ENCODE measurements around the gene CCNL1.

The CCNL1 gene

DNA sequence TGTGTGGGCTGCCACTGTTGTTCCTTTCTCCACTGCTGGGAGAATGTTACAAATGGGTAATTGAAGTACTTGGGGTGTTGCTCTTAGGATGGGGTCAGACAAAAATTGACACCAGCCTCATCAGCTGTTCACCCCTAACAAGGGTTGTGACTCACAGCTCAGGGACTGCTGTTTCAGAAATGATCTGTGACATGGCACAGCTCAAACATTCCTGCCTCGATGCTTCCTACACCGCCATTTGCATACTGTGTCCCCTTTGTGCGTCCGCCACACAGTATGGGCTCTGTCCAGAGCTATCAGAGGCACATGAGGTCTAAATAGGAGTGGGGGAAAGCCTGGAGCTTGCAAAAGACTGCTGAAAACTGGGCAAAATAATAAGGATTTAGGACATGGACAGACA, 43.9 kb downstream of the CCNL1 start:
- Histone ChIP-seq H3K4me3 (replicated peaks; ENCODE audit: low read depth, low read length) (no peak overlapping the region), H3K27me3 (replicated peaks; ENCODE audit: control insufficient read depth, insufficient read depth, low read length) (no peaks in the 10 kb centered on the region), H3K36me3 (ENCODE audit: control insufficient read depth, insufficient read depth, low read length) (no peaks in the 10 kb centered on the region)
- TF ChIP-seq, protein P1, sequence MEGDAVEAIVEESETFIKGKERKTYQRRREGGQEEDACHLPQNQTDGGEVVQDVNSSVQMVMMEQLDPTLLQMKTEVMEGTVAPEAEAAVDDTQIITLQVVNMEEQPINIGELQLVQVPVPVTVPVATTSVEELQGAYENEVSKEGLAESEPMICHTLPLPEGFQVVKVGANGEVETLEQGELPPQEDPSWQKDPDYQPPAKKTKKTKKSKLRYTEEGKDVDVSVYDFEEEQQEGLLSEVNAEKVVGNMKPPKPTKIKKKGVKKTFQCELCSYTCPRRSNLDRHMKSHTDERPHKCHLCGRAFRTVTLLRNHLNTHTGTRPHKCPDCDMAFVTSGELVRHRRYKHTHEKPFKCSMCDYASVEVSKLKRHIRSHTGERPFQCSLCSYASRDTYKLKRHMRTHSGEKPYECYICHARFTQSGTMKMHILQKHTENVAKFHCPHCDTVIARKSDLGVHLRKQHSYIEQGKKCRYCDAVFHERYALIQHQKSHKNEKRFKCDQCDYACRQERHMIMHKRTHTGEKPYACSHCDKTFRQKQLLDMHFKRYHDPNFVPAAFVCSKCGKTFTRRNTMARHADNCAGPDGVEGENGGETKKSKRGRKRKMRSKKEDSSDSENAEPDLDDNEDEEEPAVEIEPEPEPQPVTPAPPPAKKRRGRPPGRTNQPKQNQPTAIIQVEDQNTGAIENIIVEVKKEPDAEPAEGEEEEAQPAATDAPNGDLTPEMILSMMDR (IDR thresholded peaks at IDR 0.05; ENCODE audit: insufficient read depth, low read length, poor library complexity, severe bottlenecking) = no peak
- no peak for DNase-seq (ENCODE audit: extremely low read depth, insufficient read length)

DNA sequence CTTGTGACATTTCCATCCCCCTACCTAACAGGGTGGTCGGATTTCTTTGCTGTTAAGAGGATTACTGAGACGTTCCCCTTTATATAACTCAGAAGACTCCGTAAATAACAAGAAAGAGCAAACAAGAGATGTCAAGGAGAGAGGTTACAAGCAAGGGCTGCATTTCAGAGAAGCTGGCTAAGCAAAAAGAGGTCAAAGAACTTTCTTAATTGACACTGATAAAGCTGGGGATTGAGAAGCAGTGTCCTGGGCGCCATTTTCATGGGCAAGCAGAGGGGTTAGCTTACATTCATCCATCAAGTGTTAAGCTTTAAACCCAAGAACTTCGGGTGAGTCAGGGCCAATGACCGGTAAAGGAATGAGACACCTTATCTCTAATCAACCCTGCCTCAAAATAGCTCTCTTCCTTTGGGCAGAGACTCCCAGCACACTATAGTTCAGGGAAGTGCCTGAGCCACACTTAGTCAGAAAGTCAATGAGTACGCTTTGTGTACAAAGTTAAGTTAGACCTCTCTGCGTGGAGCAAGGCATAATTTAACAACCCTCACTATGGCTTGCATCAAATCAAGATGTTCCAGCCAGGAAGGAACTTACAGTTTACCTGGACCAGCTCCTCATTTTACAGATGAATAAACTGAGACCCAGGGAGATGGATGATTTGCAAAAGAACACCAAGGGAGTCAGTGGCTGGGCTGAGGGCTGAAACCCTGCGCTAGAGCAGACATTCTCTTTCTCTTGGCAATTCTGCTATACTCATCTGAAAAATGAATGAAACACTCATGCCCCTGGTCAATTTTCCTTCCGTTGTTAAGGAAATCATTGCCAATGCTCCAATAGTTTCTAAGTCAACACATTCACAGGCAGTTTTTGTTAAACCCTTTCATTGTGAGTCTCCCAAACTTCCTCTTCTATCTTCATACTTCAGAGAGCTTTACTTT, 44.6 kb downstream of the CCNL1 start:
- H3K36me3 ChIP-seq (ENCODE audit: control insufficient read depth, insufficient read depth, low read length) = no peaks in the 10 kb centered on the region
- DNase-seq (ENCODE audit: extremely low read depth, insufficient read length) = no peak
- TF ChIP-seq, protein P1 (IDR thresholded peaks at IDR 0.05; ENCODE audit: insufficient read depth, low read length, poor library complexity, severe bottlenecking) = no peak
- no peak overlapping the region for H3K4me3 ChIP-seq (replicated peaks; ENCODE audit: low read depth, low read length)
- no peaks in the 10 kb centered on the region for H3K27me3 ChIP-seq (replicated peaks; ENCODE audit: control insufficient read depth, insufficient read depth, low read length)

DNA sequence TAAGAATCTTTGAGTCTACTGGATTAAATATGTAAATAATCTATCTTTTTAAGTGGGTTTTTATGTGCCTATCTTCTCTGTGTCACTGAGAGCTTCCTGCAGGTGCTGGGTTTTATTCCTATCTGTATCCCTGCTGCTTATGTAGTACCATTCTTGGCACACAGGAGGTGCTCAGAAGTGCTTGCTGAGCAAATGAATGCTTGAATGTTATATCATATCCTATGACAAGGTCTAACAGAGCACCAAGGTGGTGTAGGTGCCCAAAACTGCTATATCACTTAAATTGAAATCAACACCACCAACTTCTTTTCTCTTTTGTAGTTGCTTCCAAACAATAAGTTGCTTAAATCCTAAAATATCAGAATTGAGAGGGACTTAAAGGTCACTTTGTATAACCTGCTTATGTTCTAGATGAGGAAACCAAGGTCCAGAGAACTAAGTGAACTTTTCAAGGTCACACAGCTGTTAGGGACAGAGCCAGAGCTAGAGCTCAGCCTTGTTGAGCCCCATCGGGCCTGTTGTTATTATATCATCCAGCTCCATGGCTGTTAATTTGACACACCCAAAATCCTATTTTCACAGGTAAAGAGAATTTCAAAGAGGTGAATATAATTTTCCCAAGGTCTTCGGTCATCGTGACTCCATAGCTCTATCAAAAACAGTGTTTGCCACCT, 46.0 kb downstream of the CCNL1 start:
- TF ChIP-seq, protein P1 (IDR thresholded peaks at IDR 0.05; ENCODE audit: insufficient read depth, low read length, poor library complexity, severe bottlenecking) = no peak
- Histone ChIP-seq H3K36me3 (ENCODE audit: control insufficient read depth, insufficient read depth, low read length) (no peaks in the 10 kb centered on the region), H3K27me3 (replicated peaks; ENCODE audit: control insufficient read depth, insufficient read depth, low read length) (no peaks in the 10 kb centered on the region), H3K4me3 (replicated peaks; ENCODE audit: low read depth, low read length) (no peak overlapping the region)
- DNase-seq (ENCODE audit: extremely low read depth, insufficient read length) = no peak

DNA sequence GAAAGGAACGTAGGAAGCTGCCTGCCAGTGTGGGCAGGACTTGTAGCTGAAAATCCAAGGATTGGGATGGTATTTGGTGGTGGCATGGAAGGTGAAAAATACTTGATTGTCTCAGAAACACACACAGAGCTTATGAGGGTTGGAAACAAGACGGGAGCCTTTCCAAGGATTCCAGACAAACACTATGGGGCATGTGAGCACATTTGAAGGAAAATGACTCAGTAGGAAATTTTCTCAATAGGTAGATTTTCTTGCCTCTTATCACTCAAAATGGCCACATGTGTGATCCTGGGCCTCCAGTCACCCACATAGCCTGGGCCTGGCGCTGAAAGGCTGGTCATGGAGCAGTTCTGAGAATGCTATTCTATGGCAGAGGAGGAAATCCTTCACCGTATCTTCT, 47.4 kb downstream of the CCNL1 start:
- no peaks in the 10 kb centered on the region for H3K36me3 ChIP-seq (ENCODE audit: control insufficient read depth, insufficient read depth, low read length)
- H3K27me3 ChIP-seq (replicated peaks; ENCODE audit: control insufficient read depth, insufficient read depth, low read length) = no peaks in the 10 kb centered on the region
- TF ChIP-seq, protein P1 (IDR thresholded peaks at IDR 0.05; ENCODE audit: insufficient read depth, low read length, poor library complexity, severe bottlenecking) = no peak
- DNase-seq (ENCODE audit: extremely low read depth, insufficient read length) = no peak
- H3K4me3 ChIP-seq (replicated peaks; ENCODE audit: low read depth, low read length) = no peak overlapping the region

DNA sequence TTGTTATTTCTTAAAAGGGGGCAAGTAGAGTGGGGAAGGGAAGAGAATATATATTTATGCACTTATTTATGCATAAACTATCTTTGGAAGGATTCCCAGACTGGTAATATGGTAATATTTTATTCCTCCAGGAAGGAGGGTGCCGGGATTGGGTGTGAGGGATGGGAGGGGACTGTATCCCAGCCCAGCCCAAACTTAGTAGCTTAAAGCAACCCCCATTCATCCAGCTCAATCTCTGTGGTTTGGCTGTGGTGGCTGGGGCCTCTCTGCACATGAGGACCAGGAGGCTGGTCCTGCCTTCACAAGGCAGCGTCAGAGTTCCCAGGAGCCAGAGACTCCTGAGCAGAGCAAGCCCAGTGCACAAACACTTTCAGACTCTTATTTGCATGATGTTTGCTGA, 48.4 kb downstream of the CCNL1 start:
- H3K36me3 ChIP-seq (ENCODE audit: control insufficient read depth, insufficient read depth, low read length) = no peaks in the 10 kb centered on the region
- TF ChIP-seq, protein P1 (IDR thresholded peaks at IDR 0.05; ENCODE audit: insufficient read depth, low read length, poor library complexity, severe bottlenecking) = no peak
- no peaks in the 10 kb centered on the region for H3K27me3 ChIP-seq (replicated peaks; ENCODE audit: control insufficient read depth, insufficient read depth, low read length)
- H3K4me3 ChIP-seq (replicated peaks; ENCODE audit: low read depth, low read length) = no peak overlapping the region
- no peak for DNase-seq (ENCODE audit: extremely low read depth, insufficient read length)
